DMS79 treated with DMSO at 0.1 percent for 48 hours (cell line): ENCODE data around the gene ZFP57.
"Not testable (repeated sequence)": the region's sequence is repeated elsewhere in the genome, so short reads cannot be mapped to it uniquely, and the experiment has no call there.

Source experiments
- DNase-seq: peaks from one replicate; lab custom pipeline; 2025; lab: John Stamatoyannopoulos, UW

Gene ZFP57

DNA sequence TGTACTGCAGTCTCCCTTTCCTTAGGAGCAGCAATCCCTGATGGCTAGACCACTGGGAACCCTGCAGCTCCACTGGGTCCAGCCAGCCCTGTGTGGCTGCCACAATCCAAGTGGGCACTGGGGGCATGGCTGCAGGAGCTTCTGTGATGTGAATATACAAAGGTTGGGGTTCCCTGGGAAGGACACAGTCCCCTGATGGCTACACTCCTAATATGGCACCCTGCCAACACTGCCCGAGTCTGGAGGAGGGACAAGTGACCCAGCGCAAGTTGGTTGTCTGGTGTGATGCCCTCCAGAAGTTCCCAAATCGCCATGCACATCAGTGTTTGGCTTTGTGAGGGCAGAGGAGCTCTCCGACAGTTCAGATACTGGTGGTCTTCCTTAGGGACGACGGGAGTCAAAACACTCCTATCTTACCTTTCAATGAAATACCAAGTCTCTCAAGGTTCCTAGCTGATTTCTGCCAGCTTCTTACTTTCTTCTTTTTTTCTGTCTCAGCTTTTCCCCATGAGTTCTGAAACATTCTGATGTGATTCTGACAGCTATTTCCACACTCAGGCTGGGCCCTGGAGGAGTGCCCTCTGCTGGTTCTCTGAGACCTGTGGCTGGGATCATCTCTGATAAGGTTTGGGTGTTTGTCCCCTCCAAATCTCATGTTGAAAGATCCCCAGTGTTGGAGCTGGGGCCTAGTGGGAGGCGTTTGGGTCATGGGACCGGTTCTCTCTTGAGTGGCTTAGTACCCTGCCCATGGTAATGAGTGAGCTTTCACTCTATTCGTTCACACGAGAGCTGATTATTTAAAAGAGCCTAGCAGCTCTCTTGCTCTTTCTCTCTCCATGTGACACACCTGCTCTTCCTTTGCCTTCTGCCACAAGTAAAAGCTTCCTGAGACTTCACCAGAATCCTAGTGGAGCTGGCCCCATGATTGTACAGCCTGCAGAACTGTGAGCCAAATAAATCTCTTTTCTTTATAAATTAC lies 15.5 kb upstream of the ZFP57 start:
- DNase-seq: no peak

DNA sequence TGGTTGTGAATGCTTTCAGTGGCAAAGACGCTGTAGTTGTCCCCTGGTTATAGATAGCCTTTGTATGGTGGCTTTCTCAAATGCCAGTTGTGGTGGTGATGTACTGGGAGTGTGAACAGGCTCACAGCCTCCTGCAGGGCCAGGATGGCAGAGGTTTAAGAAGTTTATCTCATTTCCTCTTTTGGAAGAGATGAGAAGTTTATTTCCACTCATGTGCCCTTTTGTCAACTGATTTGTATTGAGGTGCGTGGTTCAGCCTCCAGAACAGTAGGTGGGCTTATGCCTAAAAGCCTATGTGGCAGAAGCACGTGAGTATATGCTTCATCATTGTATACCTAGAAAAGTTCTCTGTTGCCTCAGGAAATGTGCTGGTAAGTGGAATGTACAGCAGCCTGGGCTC lies 13.7 kb upstream of the ZFP57 start:
- no peak for DNase-seq

DNA sequence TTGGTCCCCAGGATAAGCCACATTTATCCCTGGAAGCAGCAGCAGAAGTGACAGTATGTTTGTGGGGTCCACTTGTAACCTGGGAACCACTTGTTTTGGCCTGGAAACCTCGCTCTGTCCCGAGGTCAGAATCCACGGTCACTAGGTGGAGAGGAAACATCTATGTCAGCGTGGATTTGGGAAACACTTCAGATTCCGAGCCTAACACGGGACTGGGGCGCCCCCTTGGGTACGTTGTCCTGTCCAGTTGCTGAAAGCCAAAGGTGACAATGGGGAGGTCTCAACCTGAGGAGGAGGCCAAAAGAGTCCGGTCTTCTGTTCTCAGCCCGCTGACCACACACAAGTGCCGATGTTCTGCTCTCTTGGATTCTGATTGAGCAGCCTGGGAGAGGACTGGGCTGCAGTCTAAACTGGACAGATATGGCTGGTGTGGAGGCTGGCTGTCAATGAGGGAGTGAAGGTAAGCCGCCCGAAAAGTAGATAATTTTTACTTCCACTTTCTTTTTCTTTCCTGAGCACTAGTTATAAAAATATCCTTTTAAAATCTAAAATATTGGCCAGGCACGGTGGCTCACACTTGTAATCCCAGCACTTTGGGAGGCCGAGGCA lies 4.9 kb upstream of the ZFP57 start:
- DNase-seq: no peak

DNA sequence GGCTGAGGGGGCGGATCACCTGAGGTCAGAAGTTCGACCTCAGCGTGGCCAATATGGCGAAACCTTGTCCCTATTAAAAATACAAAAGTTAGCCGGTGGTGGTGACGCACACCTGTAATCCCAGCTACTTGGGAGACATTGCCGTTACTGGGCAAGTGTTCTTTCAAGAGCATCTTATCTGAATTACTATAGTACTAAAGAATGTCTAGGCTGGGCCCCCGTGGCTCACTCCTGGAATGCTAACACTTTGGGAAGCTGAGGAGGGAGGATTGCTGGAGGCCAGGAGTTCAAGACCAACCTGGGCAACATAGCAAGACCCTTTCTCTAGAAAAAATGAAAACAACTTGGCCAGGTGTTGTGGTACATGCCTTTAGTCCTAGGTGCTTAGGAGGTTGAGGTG lies 859 bp upstream of the ZFP57 start:
- DNase-seq: no peak

DNA sequence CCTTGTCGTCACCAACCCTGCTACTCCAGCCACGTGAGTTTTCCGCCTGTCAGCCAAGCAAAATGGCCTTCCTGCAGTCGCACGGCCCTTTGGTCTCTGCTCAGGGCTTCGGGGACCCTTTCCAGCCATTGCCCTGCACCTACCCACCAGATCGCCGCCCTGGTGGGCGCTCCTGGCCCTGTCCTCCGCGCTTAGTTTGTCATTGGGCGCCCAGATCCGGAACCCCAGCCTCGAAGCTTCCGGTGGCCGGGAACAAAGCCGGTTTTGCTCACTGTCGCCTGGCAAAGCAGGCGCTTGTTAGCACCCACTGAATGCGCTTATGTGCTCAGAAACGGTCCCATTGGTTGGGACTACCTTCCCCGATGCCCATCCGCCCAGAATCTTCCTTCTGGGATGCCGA lies 536 bp downstream of the ZFP57 start:
- no peak for DNase-seq

DNA sequence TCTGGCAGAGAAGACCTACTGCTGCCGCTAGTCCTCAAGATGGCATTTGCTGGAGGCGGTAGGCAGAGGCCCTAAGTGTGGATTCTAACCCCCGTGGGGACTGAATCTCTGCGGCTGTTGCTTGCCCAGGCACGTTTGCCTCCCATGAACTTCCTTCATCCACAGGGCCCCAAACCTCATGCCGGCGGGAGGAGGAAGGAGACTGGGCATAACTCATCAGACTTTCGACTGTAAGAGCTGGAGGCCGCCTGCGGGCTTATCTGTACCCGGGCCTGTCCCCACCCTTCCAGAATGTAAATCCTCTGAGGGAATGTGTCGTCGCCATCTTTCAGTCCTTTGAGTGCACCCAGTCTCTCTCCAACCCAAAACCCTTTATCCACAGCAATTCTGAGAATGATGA lies 990 bp downstream of the ZFP57 start:
- no peak for DNase-seq

DNA sequence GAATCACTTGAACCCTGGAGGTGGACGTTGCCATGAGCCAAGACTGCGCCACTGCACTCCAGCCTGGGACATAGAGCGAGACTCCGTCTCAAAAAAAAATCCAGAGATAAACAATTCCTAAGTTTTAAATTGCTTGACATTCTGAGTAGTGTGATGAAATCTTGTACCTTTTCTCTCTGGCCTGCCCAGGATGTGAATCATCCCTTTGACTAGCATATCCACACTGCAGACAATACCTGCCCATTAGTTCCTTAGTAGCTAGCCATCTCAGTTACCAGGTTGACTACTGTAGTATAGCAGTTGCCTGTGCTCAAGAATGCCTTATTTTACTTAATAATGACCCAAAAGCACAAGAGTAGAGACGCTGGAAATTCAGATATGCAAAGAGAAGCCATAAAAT lies 2.8 kb downstream of the ZFP57 start:
- DNase-seq: no peak

DNA sequence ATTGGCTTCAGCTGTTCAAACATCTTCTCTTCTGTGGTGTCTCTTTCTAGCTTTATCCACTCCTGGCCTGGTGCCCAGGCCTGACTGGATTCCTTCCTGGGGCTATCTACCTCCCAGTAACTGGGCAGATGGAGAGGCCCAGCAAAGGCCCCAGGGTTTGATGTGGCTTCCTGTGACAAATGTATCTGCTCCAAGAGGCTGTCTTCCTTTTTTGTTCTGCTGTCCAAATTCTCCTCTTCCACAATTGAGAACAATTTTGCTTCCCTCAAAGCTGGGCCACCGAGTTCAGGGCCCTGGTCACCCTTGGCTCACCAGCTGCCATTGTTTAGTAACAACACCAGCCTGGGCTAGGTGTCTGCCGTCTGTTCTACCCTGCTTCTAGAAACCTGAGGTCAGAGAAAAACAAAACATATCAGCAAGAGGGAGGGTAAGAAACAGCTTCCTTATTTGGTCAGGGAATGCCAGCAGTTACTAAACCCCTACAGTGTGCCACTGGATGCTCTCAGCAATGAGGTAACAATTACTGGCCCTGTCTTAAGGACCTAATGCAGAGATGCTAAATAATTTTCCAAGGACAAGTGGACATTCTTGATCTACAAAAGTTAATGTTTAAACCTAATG lies 3.9 kb downstream of the ZFP57 start:
- no peak for DNase-seq

DNA sequence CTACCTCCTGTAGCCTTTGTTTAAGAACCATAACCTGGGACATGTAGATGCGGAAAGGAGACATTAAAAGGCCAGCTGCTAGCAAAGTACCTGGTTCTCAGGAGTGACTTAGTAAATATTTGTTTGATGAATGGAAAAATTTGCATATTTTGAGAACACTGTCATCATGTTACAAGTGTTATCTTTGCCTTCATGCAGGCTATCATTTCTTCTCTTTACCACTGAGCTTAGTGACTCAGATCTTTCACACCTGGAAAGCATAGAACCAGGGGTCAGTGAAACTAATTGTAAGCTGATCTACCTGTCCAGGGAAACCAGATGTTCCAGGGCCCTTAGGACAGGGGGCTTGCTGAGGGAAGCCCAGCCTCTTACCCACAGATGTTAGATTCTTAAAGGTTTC lies 5.4 kb downstream of the ZFP57 start:
- no peak for DNase-seq

DNA sequence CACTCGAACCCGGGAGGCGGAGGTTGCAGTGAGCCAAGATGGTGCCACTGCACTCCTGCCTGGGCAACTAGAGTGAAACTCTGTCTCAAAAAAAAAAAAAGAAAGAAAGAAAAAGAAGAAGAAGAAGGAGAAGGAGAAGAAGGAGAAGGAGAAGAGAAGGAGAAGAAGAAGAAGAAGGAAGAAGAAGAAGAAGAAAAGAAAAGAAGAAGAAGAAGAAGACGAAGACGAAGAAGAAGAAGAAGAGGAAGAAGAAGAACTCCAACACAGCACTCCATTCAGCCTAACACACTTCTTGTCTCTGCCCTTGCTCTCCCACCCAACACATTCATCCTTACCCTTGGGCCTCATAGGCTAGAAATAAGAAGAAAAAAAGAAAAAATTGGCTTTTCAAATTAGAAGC lies 6.9 kb downstream of the ZFP57 start:
- DNase-seq: no peak

DNA sequence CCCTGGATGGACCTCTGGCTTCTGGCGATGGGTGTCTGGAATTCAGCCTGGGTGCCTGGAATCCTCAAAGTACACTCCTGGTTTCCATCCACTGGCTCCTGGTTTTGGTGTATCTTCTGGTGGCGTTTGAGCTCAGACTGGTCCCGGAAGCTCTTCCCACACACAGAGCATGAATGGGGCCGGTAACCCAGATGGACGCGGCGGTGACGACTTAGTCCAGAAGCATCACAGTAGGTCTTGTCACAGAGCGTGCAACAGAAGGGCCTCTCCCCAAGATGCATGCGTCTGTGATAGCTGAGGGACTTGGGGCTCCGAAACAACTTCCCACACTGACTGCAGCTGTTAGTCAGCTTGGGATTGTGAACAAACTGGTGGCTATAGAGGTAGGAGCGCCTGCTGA lies 7.8 kb downstream of the ZFP57 start:
- DNase-seq: no peak

DNA sequence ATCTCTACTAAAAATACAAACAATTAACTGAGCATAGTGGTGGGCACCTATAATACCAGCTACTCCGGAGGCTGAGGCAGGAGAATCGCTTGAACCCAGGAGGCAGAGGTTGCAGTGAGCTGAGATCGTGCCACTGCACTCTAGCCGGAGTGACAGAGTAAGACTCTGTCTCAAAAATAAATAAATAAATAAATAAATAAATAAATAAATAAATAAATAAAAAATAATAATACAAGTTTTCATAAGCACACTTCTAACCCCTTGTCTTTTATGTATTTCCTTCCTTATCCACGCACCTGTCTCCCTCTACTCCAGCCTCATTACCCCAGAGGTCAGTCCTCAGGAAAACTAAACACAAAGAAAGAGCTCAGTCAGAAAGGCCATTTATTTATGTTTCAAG lies 8.8 kb downstream of the ZFP57 start:
- not testable (repeated sequence) for DNase-seq

DNA sequence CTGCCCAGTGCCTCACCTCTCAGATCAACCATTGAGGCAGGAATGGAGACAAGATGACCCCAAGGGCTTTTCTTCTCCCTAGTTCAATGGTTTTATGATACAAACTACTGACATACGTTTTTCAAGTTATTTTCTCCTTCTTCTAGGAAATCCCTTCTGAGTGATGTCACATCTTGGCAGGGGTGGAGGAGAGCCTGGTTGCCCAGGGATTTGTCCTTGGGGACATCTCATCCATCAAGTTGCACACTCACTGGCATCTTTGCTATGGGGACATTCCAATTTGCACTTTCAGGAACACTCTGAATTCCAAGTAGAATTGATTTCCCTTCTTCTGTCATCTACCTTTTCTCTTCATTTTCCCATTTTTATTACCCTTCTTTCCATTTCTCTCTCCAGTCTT lies 9.9 kb downstream of the ZFP57 start:
- DNase-seq: no peak

DNA sequence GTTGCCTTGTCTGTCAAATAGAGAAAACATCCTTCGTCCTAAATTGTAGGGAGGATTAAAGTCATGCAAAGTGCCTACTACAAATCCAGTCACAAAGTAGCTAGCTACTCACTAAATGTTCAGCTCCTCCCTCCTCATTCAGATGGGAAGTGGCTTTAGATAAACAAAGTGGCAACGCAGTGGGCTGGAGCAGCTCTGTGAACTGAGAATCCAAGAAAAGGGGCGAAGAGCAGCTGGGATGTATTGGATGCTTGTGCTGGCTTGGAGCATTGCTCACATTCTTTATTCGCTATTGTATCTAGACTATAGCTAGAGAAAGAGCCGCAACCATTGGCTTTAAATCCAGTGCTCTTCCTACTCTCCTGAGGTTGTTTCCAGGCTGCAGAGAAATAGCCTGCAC lies 13.8 kb downstream of the ZFP57 start:
- no peak for DNase-seq

DNA sequence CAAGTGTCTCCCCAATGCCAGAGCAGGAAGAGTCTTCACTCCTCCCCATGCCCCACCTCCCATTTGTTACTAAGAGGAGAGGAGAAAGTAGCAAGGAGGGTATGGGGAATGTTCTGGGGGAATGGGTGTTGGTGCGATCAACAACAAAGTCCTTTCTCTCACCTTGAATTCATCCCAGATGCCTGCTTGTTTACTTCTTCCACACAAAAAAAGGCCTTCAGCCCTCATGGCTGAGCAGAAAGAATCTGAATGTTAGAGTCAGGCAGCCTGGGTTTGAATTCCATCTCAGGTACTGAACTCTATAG lies 14.2 kb downstream of the ZFP57 start:
- no peak for DNase-seq

DNA sequence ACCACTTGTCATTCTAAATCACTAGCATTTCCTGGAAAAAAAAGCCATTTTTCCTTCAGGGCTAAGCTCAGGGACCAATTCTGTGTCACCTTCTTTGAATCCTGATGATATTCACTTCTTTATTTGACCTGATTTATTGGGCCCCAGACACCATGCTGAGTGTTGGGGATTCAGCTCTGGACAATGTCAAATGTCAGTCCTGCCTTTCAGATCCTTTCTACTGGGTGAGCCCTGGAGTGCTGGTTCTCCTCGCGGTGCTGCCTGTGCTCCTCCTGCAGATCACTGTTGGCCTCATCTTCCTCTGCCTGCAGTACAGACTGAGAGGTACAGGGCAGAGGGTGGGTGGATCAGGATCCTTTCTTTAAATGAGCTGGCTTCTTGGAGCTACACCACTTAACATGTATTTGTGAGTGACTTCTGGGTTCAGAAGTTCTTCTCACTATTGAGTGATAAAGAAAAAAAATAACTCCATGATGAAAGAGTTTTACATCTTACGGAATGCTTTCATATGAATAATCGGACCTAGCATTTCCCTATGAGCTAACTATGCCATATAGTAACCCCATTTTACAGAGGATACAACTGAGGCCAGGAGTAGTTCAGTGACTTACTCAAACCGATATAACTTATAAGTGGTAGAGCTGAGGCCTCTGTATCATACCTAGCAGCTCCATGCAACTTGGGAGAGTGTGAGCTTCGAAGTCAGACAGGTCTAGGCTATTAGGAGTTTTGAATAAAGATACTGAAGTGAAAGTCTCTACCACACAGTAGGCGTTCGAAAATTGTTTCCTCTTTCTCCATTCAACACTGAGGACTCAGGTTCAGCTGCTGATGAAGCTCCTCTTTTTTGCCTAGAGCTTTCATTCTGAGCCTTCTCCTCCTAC lies 14.8 kb downstream of the ZFP57 start:
- DNase-seq: no peak

DNA sequence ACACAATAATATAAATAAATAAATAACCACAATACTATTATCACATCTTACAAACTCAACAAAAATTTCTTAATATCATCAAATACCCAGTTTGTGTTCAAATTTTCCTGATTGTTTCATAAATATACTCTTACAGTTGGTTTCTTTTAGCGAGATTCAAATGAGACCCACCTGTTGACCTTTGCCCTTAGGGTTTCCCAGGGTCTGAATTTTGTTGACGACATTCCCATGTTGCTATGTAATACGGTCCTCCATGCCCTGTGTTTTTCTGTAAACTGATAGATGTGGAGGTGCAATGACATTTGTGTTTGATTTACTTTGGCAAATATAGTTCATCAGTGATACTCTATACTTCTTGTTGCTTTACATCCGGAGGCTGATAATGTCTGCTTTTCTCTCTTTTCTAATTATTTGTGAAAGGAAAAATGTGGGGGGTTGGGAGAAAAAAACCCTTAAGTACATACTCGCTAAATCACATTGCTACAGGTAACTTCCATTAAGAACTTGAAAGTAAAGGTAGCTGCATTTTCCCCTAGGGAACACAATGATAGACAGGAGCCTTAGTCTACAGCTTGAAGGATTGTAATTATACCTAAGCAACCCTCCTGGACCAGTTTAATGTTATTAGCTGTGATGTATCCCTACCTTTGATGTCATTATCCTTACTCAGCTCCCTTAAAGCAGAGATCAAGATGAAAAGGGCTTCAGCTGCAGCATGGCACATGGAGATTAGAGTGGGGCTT lies 17.5 kb downstream of the ZFP57 start:
- DNase-seq: no peak

DNA sequence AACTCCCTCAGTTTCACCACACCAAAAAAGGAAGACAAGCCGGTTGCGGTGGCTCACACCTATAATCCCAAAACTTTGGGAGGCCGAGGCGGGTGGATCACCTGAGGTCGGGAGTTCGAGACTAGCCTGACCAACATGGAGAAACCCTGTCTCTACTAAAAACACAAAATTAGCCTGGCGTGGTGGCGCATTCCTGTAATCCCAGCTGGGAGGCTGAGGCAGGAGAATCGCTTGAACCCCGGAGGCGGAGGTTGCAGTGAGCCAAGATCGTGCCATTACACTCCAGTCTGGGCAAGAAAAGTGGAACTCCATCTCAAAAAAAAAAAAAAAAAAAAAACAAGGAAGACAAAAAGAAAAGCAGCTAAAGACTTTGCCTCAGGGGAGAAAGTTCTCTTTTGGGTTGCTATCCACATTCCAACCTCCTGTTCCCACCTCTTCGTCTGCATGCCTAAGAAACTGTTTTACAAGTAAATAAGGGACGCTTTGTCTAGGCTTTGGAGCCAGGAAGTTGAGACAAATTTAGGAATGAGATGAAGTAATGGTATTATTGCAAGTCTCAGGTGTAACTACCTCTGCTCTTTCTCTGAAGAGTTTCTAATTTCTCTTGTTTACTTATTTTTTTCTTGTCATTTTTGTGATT lies 19.3 kb downstream of the ZFP57 start:
- DNase-seq: not testable (repeated sequence)

DNA sequence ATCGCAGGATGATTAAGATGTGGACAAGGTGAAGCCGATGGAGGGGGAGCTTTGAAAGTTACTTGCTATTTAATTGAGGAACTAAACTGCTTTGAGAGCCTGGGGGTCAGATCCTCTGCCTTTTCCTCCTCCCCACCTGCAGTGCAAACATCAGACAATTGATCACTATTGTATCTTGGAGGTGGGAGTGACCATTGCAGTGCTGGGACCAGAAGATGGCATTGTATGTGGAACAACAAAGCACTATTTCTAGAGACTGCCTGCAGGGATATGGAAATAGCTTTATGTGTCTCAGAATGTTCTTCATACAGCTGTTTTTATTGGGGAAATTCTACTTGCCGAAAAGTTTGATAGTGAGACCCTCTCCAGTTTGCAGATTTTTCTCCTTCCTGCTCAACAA lies 19.9 kb downstream of the ZFP57 start:
- no peak for DNase-seq

DNA sequence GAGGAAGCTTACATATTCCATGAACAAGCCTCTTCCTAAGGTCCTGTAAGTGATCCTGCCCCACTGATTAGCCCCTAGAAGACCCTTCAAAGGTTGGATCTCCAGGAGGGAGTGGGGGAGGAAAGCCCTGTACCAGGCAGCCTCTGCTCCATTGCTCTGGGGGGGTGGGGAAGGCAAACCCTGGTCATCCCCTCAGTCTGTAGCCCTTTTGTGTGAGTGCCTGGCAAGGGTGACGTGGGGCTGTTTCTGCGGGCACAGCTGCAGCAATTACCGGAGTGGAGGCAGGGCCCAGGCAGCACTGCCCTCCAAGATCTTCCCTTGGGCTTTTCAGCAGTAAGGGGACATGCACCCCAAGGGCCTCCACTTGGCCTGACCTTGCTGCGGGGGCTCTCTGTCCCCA lies 24.2 kb downstream of the ZFP57 start, which contains the start of gene MOG:
Gene MOG, plus strand, starts transcription at position 295 of the 400 bp plus-strand sequence. CDS start 118 bp downstream, outside the sequence.
- no peak for DNase-seq

DNA sequence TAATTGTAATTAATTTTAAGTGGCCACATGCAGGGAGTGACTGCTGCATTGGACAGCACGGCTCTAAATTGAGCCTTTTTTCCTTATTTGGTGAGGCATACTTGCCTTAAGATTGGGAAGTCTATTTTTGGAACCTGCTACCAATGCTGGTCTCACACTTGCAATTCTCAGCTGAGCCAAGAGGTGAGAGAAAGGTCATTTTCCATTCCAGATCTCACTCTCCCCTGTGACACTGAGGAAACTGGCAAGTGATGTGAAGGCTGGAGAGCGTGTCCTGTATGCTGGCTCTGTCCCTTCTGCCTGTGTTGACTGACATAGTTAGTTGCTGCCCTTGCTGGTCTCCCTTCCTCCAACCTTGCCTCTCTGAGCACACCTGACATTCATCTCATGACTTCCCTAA lies 24.8 kb downstream of the ZFP57 start:
- DNase-seq: no peak
